SU-DHL-6 (cell line): Measurements from ENCODE around the gene ARHGEF26.

Experiments
- H2AFZ ChIP-seq: fragments of 200-600 bp; sonication (generic); 2 replicates; pipeline ENCODE4 v1.6.1; 2014; ENCODE audit warnings: low read depth, mild to moderate bottlenecking, moderate library complexity, mixed read lengths, antibody characterized with exemption, low read length; ENCODE audit not compliant: severe bottlenecking
- H3F3A ChIP-seq: fragments of 200-600 bp; shearing (Covaris generic); 2 replicates; pipeline ENCODE4 v1.6.0; 2016; ENCODE audit warnings: antibody characterized with exemption, mild to moderate bottlenecking; ENCODE audit not compliant: insufficient read depth
- H3K27ac ChIP-seq: fragments of 200-600 bp; sonication (generic); 2 replicates; pipeline ENCODE4 v1.5.1; 2016; ENCODE audit warnings: low read depth, mild to moderate bottlenecking, low read length, moderate library complexity, mixed read lengths
- H3K27me3 ChIP-seq: fragments of 200-600 bp; sonication (generic), shearing (Covaris generic); 2 replicates; pipeline ENCODE4 v1.6.0; 2014; ENCODE audit warnings: mild to moderate bottlenecking, low read length
- H3K36me3 ChIP-seq: fragments of 200-600 bp; sonication (generic); 2 replicates; pipeline ENCODE4 v1.6.1; 2014; ENCODE audit warnings: mild to moderate bottlenecking, low read length, mixed read lengths
- H3K4me2 ChIP-seq: fragments of 300-600, 200-600 bp; shearing (Covaris generic), sonication (generic); 2 replicates; pipeline ENCODE4 v1.6.0; 2014; ENCODE audit warnings: low read length, low read depth, mild to moderate bottlenecking; ENCODE audit not compliant: poor library complexity, severe bottlenecking
- H3K4me3 ChIP-seq: fragments of 200-600 bp; sonication (generic); 2 replicates; pipeline ENCODE4 v1.5.1; 2014; ENCODE audit warnings: antibody characterized with exemption, low read length, mild to moderate bottlenecking, mixed read lengths; ENCODE audit not compliant: insufficient read depth, poor library complexity, severe bottlenecking
- H3K79me2 ChIP-seq: fragments of 200-600 bp; sonication (generic); 2 replicates; pipeline ENCODE4 v1.6.1; 2014; ENCODE audit warnings: mild to moderate bottlenecking, low read length, moderate library complexity; ENCODE audit not compliant: insufficient read depth
- H3K9ac ChIP-seq: fragments of 200-600 bp; sonication (generic); 2 replicates; pipeline ENCODE4 v1.7.0; 2014; ENCODE audit warnings: mild to moderate bottlenecking, low read length
- H3K9me2 ChIP-seq: fragments of 200-600 bp; sonication (generic); replicated peaks from 2 replicates; pipeline ENCODE4 v1.6.1; 2014; ENCODE audit warnings: low read length; ENCODE audit not compliant: insufficient read depth
- H3K9me3 ChIP-seq: fragments of 200-600 bp; sonication (generic); 2 replicates; pipeline ENCODE4 v1.6.1; 2014; ENCODE audit warnings: low read length, mixed read lengths; ENCODE audit not compliant: insufficient read depth
- H4K20me1 ChIP-seq: fragments of 200-600 bp; sonication (generic); 2 replicates; pipeline ENCODE4 v1.6.1; 2014; ENCODE audit warnings: low read depth, mild to moderate bottlenecking, antibody characterized with exemption, low read length, moderate library complexity, mixed read lengths
- EZH2phosphoT487 ChIP-seq: fragments of 200-600 bp; sonication (generic), shearing (Covaris generic); conservative IDR thresholded peaks from 2 replicates; pipeline ENCODE4 v1.6.1; 2018; ENCODE audit warnings: mild to moderate bottlenecking, antibody characterized with exemption, low read length, moderate library complexity, mixed read lengths
- TF ChIP-seq, protein P1 (sequence below): fragments of 200-600 bp; sonication (generic); IDR thresholded peaks from one replicate; pipeline ENCODE4 v1.5.1; 2017; ENCODE audit warnings: antibody characterized with exemption, mild to moderate bottlenecking, low read length, moderate library complexity; ENCODE audit not compliant: insufficient read depth, poor library complexity, severe bottlenecking

Gene ARHGEF26

GRCh38 chr3:154161806-154162205, 40.6 kb downstream of the ARHGEF26 start:
- no peaks in the 10 kb centered on the region for H3K9me2 ChIP-seq
- H3K27ac ChIP-seq: no peak overlapping the region
- no peak overlapping the region for H3K4me3 ChIP-seq
- no peak overlapping the region for H2AFZ ChIP-seq
- H4K20me1 ChIP-seq: no peaks in the 10 kb centered on the region
- no peak overlapping the region for H3K4me2 ChIP-seq
- H3K9me3 ChIP-seq: no peaks in the 10 kb centered on the region
- no peak overlapping the region for H3K9ac ChIP-seq
- H3K27me3 ChIP-seq: no peaks in the 10 kb centered on the region; the same call in 1 of the 2 replicates
- no peaks in the 10 kb centered on the region for H3K79me2 ChIP-seq
- TF ChIP-seq, protein P1, sequence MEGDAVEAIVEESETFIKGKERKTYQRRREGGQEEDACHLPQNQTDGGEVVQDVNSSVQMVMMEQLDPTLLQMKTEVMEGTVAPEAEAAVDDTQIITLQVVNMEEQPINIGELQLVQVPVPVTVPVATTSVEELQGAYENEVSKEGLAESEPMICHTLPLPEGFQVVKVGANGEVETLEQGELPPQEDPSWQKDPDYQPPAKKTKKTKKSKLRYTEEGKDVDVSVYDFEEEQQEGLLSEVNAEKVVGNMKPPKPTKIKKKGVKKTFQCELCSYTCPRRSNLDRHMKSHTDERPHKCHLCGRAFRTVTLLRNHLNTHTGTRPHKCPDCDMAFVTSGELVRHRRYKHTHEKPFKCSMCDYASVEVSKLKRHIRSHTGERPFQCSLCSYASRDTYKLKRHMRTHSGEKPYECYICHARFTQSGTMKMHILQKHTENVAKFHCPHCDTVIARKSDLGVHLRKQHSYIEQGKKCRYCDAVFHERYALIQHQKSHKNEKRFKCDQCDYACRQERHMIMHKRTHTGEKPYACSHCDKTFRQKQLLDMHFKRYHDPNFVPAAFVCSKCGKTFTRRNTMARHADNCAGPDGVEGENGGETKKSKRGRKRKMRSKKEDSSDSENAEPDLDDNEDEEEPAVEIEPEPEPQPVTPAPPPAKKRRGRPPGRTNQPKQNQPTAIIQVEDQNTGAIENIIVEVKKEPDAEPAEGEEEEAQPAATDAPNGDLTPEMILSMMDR: no peak
- TF ChIP-seq EZH2phosphoT487: no peak
- no peaks in the 10 kb centered on the region for H3K36me3 ChIP-seq
- no peaks in the 10 kb centered on the region for H3F3A ChIP-seq

- Histone ChIP-seq H4K20me1 (no peaks in the 10 kb centered on the region), H3K27ac (no peak overlapping the region), H3K4me3 (no peak overlapping the region), H3K27me3 (no peaks in the 10 kb centered on the region; the same call in 1 of the 2 replicates), H3K9ac (no peak overlapping the region), H3K36me3 (no peaks in the 10 kb centered on the region), H3K4me2 (no peak overlapping the region), H3K9me3 (no peaks in the 10 kb centered on the region), H3K9me2 (no peaks in the 10 kb centered on the region), H3K79me2 (no peaks in the 10 kb centered on the region), H3F3A (no peaks in the 10 kb centered on the region), H2AFZ (no peak overlapping the region)
- TF ChIP-seq EZH2phosphoT487: no peak
These were observed 43.2 kb downstream of the ARHGEF26 start for GRCh38 chr3:154164387-154164786.

- H4K20me1 ChIP-seq: no peaks in the 10 kb centered on the region
- no peak overlapping the region for H3K9ac ChIP-seq
- TF ChIP-seq EZH2phosphoT487: no peak
- TF ChIP-seq, protein P1: no peak
- no peaks in the 10 kb centered on the region for H3K27me3 ChIP-seq
- H3K36me3 ChIP-seq: no peaks in the 10 kb centered on the region
- no peak overlapping the region for H3K27ac ChIP-seq
- H3K4me2 ChIP-seq: no peak overlapping the region
- H3F3A ChIP-seq: no peaks in the 10 kb centered on the region
- no peak overlapping the region for H2AFZ ChIP-seq
- no peak overlapping the region for H3K4me3 ChIP-seq
- no peaks in the 10 kb centered on the region for H3K79me2 ChIP-seq
- H3K9me3 ChIP-seq: no peaks in the 10 kb centered on the region
- no peaks in the 10 kb centered on the region for H3K9me2 ChIP-seq
These were observed 48.0 kb downstream of the ARHGEF26 start for GRCh38 chr3:154168998-154169795.

DNA sequence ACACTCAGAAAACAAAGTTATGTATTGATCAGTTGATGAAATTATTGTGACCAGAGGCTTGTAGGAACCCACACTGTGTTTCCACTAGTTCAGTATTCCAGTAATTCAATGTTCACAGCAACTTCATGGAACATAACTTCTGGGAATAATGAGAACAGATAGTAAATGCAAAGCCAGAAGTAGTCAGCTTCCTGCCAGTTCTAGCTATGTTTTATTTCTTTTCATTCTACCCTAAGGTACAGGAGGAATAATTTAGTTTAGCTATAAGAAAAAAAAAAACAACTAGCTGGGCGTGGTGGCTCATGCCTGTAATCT, 48.6 kb downstream of the ARHGEF26 start:
- Histone ChIP-seq H3K9ac (no peak overlapping the region), H3K27me3 (no peaks in the 10 kb centered on the region), H3K27ac (no peak overlapping the region), H3K36me3 (no peaks in the 10 kb centered on the region), H3K79me2 (no peaks in the 10 kb centered on the region), H2AFZ (no peak overlapping the region), H3K9me3 (no peaks in the 10 kb centered on the region), H3K9me2 (no peaks in the 10 kb centered on the region), H4K20me1 (no peaks in the 10 kb centered on the region), H3K4me3 (no peak overlapping the region), H3K4me2 (no peak overlapping the region), H3F3A (no peaks in the 10 kb centered on the region)
- TF ChIP-seq, protein P1: no peak
